Adrenal gland (tissue), 12 donors: ENCODE results near the gene VWA2. TPM values are rescaled to one million over a fixed set of nuclear protein-coding genes. Genes with fewer than 3 reads are reported as not detected.

Experiments
- DNase-seq, 7 donors: peaks; one replicate each; pipeline ENCODE4 v3.0.0-alpha.2; 2019 to 2020
- H3K27ac ChIP-seq, 5 donors: fragments of 200-600 bp; sonication (generic) in 4 of 5; 1 replicate in 3 of 5; 2 replicates in 2 of 5; pipeline versions ENCODE4 v1.5.1 to v1.8.0; 2016 to 2020; ENCODE audit warnings: mild to moderate bottlenecking in 1 of 5
- H3K27me3 ChIP-seq: fragments of 200-600 bp; 2 replicates; pipeline ENCODE4 v1.8.0; 2021
- H3K36me3 ChIP-seq, 2 donors: fragments of 200-600 bp; replicated peaks in 1 of 2; 1 replicate in 1 of 2; 2 replicates in 1 of 2; pipeline versions ENCODE4 v1.5.1 to v1.8.0; 2018 to 2022
- H3K4me1 ChIP-seq, 2 donors: fragments of 200-600 bp; replicated peaks in 1 of 2; 1 replicate in 1 of 2; 2 replicates in 1 of 2; pipeline versions ENCODE4 v1.5.1 to v1.8.0; 2018 to 2021
- H3K4me3 ChIP-seq, 4 donors: fragments of 200-600 bp; sonication (generic) in 3 of 4; one replicate each; pipeline ENCODE4 v1.5.1; 2016 to 2018
- H3K9me3 ChIP-seq, 3 donors: fragments of 200-600 bp; sonication (generic) in 1 of 3; replicated peaks in 1 of 3; 1 replicate in 2 of 3; 2 replicates in 1 of 3; pipeline versions ENCODE4 v1.5.1 to v1.8.0; 2016 to 2021
- CTCF ChIP-seq, 6 experiments: fragments of 450-650 bp in 4 of 6; fragments of 200-600 bp in 2 of 6; sonication (generic) in 1 of 6; IDR thresholded peaks; 1 replicate in 5 of 6; 2 replicates in 1 of 6; pipeline versions ENCODE4 v1.5.1 to v1.8.0; 2016 to 2021; ENCODE audit warnings: antibody characterized with exemption in 6 of 6, mild to moderate bottlenecking in 2 of 6, moderate library complexity in 1 of 6
- POLR2A ChIP-seq, 2 donors: fragments of 450-650 bp; IDR thresholded peaks; one replicate each; pipeline ENCODE4 v1.6.1; 2017; ENCODE audit warnings: antibody characterized with exemption in 2 of 2, mild to moderate bottlenecking in 2 of 2, moderate library complexity in 1 of 2
- WGBS, 4 donors: extraction: QIAGEN DNeasy Blood & Tissue Kit in 2 of 4; methylation state at CpG; one replicate each; pipeline versions ENCODE4 v1.1.5 to v1.1.7; 2013 to 2017; 5-methylcytosine and 5-hydroxymethylcytosine counted together
- intact Hi-C, 2 donors: fragments of 100-400 bp; cut with DNase I; formaldehyde crosslinking; loops; one replicate each; pipeline versions ENCODE4 v1.14.1 to v1.15.0; 2022 to 2023
- polyA plus RNA-seq, 3 donors: library from polyadenylated mRNA; stranded (reverse); fragments of 200-250 nt in 2 of 3; fragments of 350-450 nt in 1 of 3; fragmentation: Illumina TruSeq in 1 of 3; extraction: RNeasy Lipid Tissue Mini Kit (QIAGEN cat#74804) in 1 of 3; gene quantifications; one replicate each; pipeline ENCODE4 v1.2.3, GENCODE V29; 2013 to 2014
- total RNA-seq, 9 donors: library from RNA; depleted of rRNA in 4 of 9; stranded (reverse); fragments of >200 nt in 4 of 9; fragments of 120-200 nt in 1 of 9; fragmentation: NEBNext Ultra II Directional in 1 of 9; extraction: Animal tissue kit (Norgen Biotek cat#: 25700) in 1 of 9; gene quantifications; one replicate each; pipeline versions ENCODE4 v1.1.0 to v1.2.4, GENCODE V29; 2013 to 2023
- donor health status: healthy with polysubstance abuse.
- donor health status: Bipolar disorder and iron deficiency.
- donor health status: DM: yes; HTN: yes; CAD: no.
- donor health status: DM: no; HTN: no; CAD: no.
- donor health status: DM: no; HTN: no; CAD: no.
- donor health status: DM: yes; HTN: yes; CAD: no.

Gene VWA2
- total and polyA plus RNA-seq, 12 donors: 0.15 TPM; not detected in 11

GRCh38 chr10:114250236-114250635 is 11.2 kb downstream of the VWA2 start:
- WGBS, 4 donors: 83 to 89% (median 86%) methylated on average over 6 of the region's 6 CpGs
- H3K9me3 ChIP-seq: no peaks in the 10 kb centered on the region
- no peak overlapping the region for H3K27ac ChIP-seq
- H3K4me3 ChIP-seq: no peak overlapping the region
- no peaks in the 10 kb centered on the region for H3K36me3 ChIP-seq
- no peak for TF ChIP-seq CTCF (IDR thresholded peaks at IDR 0.05)
- H3K4me1 ChIP-seq: no peaks in the 10 kb centered on the region
- intact Hi-C loops: no loop called here
- peaks cover 4% of the 10 kb centered on the region for H3K27me3 ChIP-seq
- no peak for DNase-seq

DNA sequence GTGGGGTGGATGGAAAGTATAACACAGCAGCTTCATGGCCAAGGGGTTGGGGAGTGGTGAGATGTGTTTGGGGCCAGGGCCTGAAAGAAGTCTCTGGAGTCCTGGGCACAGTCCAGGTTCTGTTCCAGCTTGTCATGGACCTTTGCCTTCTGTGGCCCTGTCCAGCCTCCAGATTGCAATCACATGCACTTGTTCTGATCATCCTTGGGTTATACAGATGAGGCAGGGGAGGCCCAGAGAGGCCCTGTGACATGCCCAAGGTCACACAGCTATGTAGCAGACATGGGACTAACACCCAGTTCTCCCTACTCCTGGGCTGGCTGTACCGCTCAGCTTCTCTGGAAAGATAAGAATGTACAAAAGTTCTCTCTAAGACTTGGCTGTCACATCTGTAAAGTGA is 11.7 kb downstream of the VWA2 start:
- WGBS, 4 donors: 67 to 100% (median 99%) methylated on average over 1 of the region's 1 CpG
- no peak for TF ChIP-seq POLR2A (IDR thresholded peaks at IDR 0.05)
- no peak for TF ChIP-seq CTCF (IDR thresholded peaks at IDR 0.05)
- H3K4me3 ChIP-seq: no peak overlapping the region
- peak in 1 of 7 donors; percentile 24 for DNase-seq
- H3K27me3 ChIP-seq: no peaks in the 10 kb centered on the region
- H3K27ac ChIP-seq: no peak overlapping the region
- no peaks in the 10 kb centered on the region for H3K4me1 ChIP-seq
- H3K36me3 ChIP-seq: no peaks in the 10 kb centered on the region
- no peaks in the 10 kb centered on the region for H3K9me3 ChIP-seq
- intact Hi-C loops: no loop called here

- WGBS, 4 donors: 89 to 94% (median 91%) methylated on average over 5 of the region's 5 CpGs
- intact Hi-C loops: no loop called here
- no peak for TF ChIP-seq CTCF (IDR thresholded peaks at IDR 0.05)
Observed at GRCh38 chr10:114252092-114252491, 13.0 kb downstream of the VWA2 start.

DNA sequence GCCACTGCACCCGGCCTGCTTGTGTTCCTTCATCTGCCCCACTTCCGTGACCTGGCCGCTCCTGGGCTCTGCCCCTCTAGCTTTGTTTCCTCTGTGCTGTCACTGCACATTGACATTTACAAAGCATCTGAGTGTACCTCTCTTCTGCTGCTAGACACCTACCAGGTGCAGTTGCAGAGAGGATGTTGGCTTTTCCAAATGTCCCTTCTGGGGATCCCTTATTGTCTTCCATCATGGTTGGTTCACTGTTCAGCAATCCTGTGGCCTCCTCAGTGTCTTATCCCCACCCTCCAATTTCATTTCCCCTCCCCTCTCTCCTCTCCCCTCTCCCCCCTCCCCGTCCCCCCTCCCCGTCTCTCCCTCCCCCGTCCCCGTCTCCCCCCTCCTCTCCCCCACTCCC is 13.8 kb downstream of the VWA2 start:
- intact Hi-C loops: no loop called here
- Histone ChIP-seq H3K4me3 (no peak overlapping the region), H3K36me3 (no peaks in the 10 kb centered on the region), H3K9me3 (no peaks in the 10 kb centered on the region), H3K27ac (no peak overlapping the region), H3K4me1 (no peaks in the 10 kb centered on the region), H3K27me3 (no peaks in the 10 kb centered on the region)
- no peak for DNase-seq
- WGBS, 4 donors: 56 to 91% (median 71%) methylated on average over 3 to 5 of the region's 7 CpGs
- TF ChIP-seq POLR2A (IDR thresholded peaks at IDR 0.05) (no peak), CTCF (IDR thresholded peaks at IDR 0.05) (no peak)

More at GRCh38 chr10:114252092-114252491, 13.0 kb downstream of the VWA2 start:
- no peak for DNase-seq
- Histone ChIP-seq H3K4me3 (no peak overlapping the region), H3K27ac (no peak overlapping the region), H3K27me3 (no peaks in the 10 kb centered on the region), H3K36me3 (no peaks in the 10 kb centered on the region), H3K4me1 (no peaks in the 10 kb centered on the region), H3K9me3 (no peaks in the 10 kb centered on the region)
